ENCODE measurements around the gene UBE2D1.

Gene UBE2D1

DNA sequence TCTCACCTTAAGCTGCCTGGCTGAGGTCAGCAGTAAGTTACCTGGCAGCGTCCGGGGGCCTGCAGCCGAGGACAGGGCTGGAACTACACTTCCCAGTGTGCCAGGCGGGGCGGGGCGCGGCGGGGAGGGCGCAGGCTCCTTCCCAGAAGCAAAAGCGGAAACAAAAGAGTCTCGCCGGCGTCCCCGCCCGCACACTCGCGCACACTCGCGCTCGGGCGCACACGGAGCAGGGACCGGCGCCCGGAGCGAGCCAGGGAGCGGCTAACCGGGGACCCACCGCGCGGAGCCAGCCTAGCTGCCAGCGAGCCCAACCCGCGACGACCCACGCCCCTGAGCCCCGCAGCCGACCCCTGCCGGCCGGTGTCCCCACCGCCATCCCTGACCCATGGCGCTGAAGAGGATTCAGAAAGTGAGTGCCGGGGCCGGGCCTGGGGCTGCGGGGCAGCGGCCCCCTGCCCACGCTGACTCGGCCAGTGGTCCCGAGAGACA is at the start of gene UBE2D1:
Gene UBE2D1 (plus strand): TSS at position 190 of the 489 bp plus-strand sequence. CDS start 196 bp downstream, at position 386.
- TF ChIP-seq, protein P1, sequence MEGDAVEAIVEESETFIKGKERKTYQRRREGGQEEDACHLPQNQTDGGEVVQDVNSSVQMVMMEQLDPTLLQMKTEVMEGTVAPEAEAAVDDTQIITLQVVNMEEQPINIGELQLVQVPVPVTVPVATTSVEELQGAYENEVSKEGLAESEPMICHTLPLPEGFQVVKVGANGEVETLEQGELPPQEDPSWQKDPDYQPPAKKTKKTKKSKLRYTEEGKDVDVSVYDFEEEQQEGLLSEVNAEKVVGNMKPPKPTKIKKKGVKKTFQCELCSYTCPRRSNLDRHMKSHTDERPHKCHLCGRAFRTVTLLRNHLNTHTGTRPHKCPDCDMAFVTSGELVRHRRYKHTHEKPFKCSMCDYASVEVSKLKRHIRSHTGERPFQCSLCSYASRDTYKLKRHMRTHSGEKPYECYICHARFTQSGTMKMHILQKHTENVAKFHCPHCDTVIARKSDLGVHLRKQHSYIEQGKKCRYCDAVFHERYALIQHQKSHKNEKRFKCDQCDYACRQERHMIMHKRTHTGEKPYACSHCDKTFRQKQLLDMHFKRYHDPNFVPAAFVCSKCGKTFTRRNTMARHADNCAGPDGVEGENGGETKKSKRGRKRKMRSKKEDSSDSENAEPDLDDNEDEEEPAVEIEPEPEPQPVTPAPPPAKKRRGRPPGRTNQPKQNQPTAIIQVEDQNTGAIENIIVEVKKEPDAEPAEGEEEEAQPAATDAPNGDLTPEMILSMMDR (IDR thresholded peaks at IDR 0.05; ENCODE audit: extremely low read depth, missing control alignments), result no peak
- peak; percentile 93 for DNase-seq (ENCODE audit: low spot score)

DNA sequence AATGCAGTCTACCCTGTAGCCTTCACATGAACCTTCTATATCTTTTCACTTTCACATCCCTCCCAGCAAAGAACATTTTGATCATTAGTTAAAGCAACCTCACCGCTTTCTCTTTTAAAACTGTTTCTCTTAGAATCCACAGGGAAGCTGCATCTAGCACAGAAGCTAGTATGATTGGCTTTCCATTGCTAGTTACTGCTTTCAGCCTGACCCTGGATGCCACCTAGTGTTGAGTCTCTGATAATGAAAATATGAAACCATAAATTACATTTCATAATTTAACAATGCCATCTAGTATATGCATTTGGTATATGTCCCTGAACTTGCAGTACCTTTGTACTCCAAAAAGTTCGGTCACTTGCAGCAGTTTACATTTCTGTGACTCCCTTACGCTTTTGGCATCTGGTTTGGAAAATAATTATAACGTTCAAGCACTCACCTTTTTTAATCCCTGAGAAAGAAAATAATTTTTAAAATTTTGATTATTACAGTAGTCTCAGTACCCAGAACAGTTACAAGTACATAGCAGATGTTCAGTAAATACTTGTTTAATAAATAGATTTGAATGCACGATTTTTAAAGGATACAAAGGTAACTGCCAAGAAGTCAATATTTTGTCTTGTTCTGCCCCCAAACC is 43.1 kb upstream of the UBE2D1 start:
- TF ChIP-seq, protein P1 (IDR thresholded peaks at IDR 0.05; ENCODE audit: extremely low read depth, missing control alignments), result peak; percentile 45
- peak; percentile 31 for DNase-seq (ENCODE audit: low spot score)

DNA sequence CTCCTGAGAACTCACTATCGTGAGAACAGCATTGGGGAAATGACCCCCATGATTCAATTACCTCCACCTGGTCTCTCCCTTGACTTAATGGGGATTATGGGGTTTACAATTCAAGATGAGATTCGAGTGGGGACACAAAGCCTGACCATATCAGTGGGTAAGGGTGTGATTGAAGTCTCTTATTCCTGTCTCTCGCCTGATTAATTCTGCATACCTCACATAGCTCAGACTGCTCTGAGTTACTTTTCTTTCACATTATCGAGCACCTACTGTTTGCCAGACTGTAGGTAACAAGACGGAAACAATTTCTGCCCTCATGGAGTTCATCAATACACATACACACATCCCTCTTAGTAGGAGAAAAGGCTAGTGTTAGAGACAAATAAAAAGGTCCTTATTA is 40.8 kb upstream of the UBE2D1 start:
- no peak for DNase-seq (ENCODE audit: low spot score)
- TF ChIP-seq, protein P1 (IDR thresholded peaks at IDR 0.05; ENCODE audit: extremely low read depth, missing control alignments), result no peak

DNA sequence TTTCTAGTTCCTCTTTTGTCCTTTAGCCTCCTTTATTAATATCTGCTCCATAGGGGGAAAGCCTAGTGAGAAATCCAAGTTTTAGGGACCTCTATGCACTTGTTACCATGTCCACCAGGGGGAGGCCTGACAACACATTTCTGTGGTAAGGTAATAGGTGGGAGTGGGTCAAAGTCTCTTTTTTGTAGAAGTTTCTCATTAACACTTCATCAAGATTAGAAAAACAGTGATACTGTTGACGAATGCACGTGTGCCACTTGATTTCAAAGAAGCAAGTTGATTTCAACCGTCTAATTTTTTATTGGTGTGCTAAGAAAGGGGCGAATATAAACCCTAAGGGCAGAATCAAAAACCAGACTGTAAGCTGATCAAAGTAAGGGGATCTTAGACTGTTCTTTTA is 35.2 kb upstream of the UBE2D1 start:
- TF ChIP-seq, protein P1 (IDR thresholded peaks at IDR 0.05; ENCODE audit: extremely low read depth, missing control alignments), result peak; percentile 72
- peak; percentile 47 for DNase-seq (ENCODE audit: low spot score)

DNA sequence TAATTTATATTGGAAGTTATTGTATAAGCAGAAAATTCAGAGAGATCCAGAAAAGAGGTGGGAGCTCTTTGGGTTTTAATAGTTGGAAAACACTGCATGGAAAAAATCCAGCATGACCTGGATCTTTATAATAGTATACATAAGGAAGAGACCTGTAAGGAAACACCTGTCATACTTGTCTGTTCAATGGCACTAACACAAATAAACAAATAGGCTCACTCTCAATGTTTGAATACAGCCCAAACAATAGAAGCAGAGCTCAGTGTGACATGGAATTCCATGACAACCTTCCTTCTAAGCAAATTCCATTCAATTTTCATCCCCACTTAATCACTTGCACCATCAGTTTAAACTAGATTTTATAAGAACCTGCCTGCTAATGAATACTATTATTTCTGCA is 34.1 kb upstream of the UBE2D1 start:
- no peak for DNase-seq (ENCODE audit: low spot score)

DNA sequence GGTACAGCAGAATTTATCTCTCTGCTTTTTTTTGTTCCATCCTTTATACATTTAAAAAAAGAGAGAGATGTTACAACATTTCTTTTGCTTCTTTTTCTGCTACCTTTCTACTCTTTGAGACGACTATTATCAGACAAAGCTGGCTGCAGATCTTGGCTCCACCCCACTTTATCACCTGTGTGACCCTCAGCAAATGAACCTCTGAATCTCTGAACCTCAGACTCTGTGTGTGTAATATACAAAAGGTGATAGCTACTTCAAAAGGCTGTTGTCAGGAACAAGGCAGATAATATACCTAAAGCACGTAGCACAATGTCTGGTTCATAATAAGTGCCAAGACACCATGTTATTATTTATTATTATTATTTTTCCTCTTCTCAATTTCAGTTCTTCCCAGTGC is 32.6 kb upstream of the UBE2D1 start:
- TF ChIP-seq, protein P1 (IDR thresholded peaks at IDR 0.05; ENCODE audit: extremely low read depth, missing control alignments), result no peak
- DNase-seq (ENCODE audit: low spot score), result no peak

More for the DNA sequence above, 34.1 kb upstream of the UBE2D1 start:
- TF ChIP-seq, protein P1 (IDR thresholded peaks at IDR 0.05; ENCODE audit: extremely low read depth, missing control alignments), result no peak

DNA sequence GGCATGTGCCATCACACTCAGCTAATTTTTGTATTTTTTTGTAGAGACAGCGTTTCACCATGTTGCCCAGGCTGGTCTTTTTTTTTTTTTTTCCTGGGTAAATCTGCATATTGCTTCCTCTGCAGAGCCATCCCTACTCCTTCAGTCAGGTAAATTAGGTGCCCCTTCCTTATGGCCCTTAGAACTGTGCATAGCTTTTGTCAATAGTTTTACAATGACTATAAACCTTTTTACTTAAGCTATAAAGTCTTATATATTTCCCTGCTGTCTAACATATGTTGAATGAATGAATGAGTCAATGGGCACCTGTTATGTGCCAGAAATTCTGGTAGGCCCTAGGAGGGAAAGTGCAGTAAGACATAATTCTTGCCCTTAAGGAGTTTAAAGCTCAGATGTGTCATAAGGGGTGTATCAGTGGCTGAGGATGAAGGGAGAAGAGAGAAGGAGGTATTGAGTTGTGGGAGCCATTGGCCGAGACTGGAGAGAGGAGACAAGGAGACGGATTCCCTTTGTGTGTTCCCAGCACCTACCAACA is 30.6 kb upstream of the UBE2D1 start:
- DNase-seq (ENCODE audit: low spot score), result no peak
- TF ChIP-seq, protein P1 (IDR thresholded peaks at IDR 0.05; ENCODE audit: extremely low read depth, missing control alignments), result no peak
